H1 (cell line): Measurements from ENCODE around the gene SORL1-AS1.

Experiments
- BRCA1 ChIP-seq: IDR thresholded peaks from 2 replicates; pipeline ENCODE4 v1.6.1; 2012; ENCODE audit warnings: low read depth, low read length, improper control_type of control experiment
- CBX8 ChIP-seq: fragments of 300-800, 300-1000 bp; sonication (generic); IDR thresholded peaks from 2 replicates; pipeline ENCODE4 v1.7.1; 2016; ENCODE audit warnings: low read depth, low read length, borderline replicate concordance
- EP300 ChIP-seq, 2 experiments: IDR thresholded peaks; 1 replicate in 1 of 2; 2 replicates in 1 of 2; pipeline ENCODE4 v1.6.1; 2011 to 2012; ENCODE audit warnings: low read depth in 2 of 2, low read length in 2 of 2, mild to moderate bottlenecking in 2 of 2, borderline replicate concordance in 1 of 2, inconsistent platforms in 1 of 2, moderate library complexity in 1 of 2
- GTF2F1 ChIP-seq: IDR thresholded peaks from 2 replicates; pipeline ENCODE4 v1.6.1; 2012; ENCODE audit warnings: low read depth, low read length, improper control_type of control experiment, borderline replicate concordance
- MAFK ChIP-seq: IDR thresholded peaks from 2 replicates; pipeline ENCODE4 v1.6.1; 2012; ENCODE audit warnings: low read depth, mild to moderate bottlenecking, improper control_type of control experiment, low read length
- POLR2A ChIP-seq, 2 experiments: IDR thresholded peaks; 1 replicate in 1 of 2; 2 replicates in 1 of 2; pipeline ENCODE4 v1.6.1; 2011; ENCODE audit warnings: low read depth in 2 of 2, low read length in 2 of 2, mild to moderate bottlenecking in 2 of 2; ENCODE audit errors: control extremely low read depth in 1 of 2
- TAF1 ChIP-seq: IDR thresholded peaks from 2 replicates; pipeline ENCODE4 v1.6.1; 2011; ENCODE audit warnings: mild to moderate bottlenecking, low read depth, low read length
- TEAD4 ChIP-seq: IDR thresholded peaks from 2 replicates; pipeline ENCODE4 v1.6.1; 2012; ENCODE audit warnings: low read depth, low read length, inconsistent platforms, mixed read lengths
- TF ChIP-seq, protein P1 (sequence below), 3 experiments: IDR thresholded peaks; 1 replicate in 2 of 3; 2 replicates in 1 of 3; pipeline versions ENCODE4 v1.5.1 to v1.6.1; 2011; ENCODE audit warnings: low read length in 3 of 3, mild to moderate bottlenecking in 3 of 3, inconsistent platforms in 2 of 3, low read depth in 1 of 3, moderate library complexity in 1 of 3; ENCODE audit not compliant: insufficient read depth in 1 of 3; ENCODE audit errors: control extremely low read depth in 1 of 3

DNA sequence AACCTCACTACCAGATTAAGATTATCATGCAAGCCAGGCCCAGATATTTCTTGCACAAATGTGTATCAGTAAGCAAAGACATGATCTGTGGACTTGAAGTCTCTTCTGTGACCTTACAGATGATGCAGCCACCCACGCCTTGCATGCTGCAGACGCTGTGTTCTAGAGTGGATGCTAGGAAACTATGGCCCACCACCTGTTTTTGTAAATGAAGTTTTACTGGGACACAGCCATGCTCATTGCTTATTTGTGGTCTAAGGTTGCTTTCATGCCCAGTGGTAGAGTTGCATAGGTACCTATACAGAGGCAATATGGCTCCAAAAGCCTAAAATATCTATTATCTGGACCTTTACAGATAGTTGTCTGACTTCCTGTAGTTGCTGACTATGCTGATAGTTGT lies 47.5 kb upstream of the SORL1-AS1 start:
- TF ChIP-seq EP300 (IDR thresholded peaks at IDR 0.05; ENCODE audit: borderline replicate concordance in 1 of 2, low read depth in 2 of 2, low read length in 2 of 2) (no peak), GTF2F1 (no peak), CBX8 (no peak), BRCA1 (no peak), POLR2A (IDR thresholded peaks at IDR 0.05; ENCODE audit: control extremely low read depth in 1 of 2, low read depth in 2 of 2, low read length in 2 of 2) (no peak), TEAD4 (no peak), MAFK (no peak), TAF1 (no peak)
- TF ChIP-seq, protein P1, sequence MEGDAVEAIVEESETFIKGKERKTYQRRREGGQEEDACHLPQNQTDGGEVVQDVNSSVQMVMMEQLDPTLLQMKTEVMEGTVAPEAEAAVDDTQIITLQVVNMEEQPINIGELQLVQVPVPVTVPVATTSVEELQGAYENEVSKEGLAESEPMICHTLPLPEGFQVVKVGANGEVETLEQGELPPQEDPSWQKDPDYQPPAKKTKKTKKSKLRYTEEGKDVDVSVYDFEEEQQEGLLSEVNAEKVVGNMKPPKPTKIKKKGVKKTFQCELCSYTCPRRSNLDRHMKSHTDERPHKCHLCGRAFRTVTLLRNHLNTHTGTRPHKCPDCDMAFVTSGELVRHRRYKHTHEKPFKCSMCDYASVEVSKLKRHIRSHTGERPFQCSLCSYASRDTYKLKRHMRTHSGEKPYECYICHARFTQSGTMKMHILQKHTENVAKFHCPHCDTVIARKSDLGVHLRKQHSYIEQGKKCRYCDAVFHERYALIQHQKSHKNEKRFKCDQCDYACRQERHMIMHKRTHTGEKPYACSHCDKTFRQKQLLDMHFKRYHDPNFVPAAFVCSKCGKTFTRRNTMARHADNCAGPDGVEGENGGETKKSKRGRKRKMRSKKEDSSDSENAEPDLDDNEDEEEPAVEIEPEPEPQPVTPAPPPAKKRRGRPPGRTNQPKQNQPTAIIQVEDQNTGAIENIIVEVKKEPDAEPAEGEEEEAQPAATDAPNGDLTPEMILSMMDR (IDR thresholded peaks at IDR 0.05; ENCODE audit: control extremely low read depth in 1 of 3, insufficient read depth in 1 of 3, low read depth in 1 of 3, low read length in 3 of 3) = no peak
